Neural progenitor cell (in vitro differentiated cells): ENCODE results near the gene SLC44A1. TPM values are rescaled to one million over a fixed set of nuclear protein-coding genes. Genes with fewer than 3 reads are reported as not detected.
A peak's percentile ranks its signal among the peaks of the same experiment; 100 is the strongest.

Experiments
- DNase-seq: peaks from one replicate; pipeline ENCODE4 v3.0.0-alpha.2; 2016; ENCODE audit warnings: low spot score
- H2AFZ ChIP-seq: fragments of 200-600 bp; sonication (generic); replicated peaks from 2 replicates; pipeline ENCODE4 v1.6.1; 2016; ENCODE audit warnings: antibody characterized with exemption
- H3F3A ChIP-seq: fragments of 200-600 bp; sonication (generic); 2 replicates; pipeline ENCODE4 v1.6.1; 2016; ENCODE audit warnings: antibody characterized with exemption, low read depth
- H3K27ac ChIP-seq: fragments of 200-600 bp; sonication (generic); 2 replicates; pipeline ENCODE4 v1.5.1; 2016; ENCODE audit warnings: mild to moderate bottlenecking
- H3K27me3 ChIP-seq: fragments of 200-600 bp; sonication (generic); 2 replicates; pipeline ENCODE4 v1.6.1; 2016; ENCODE audit warnings: mild to moderate bottlenecking, moderate library complexity
- H3K36me3 ChIP-seq: fragments of 200-600 bp; sonication (generic); 2 replicates; pipeline ENCODE4 v1.5.1; 2016
- H3K4me1 ChIP-seq: fragments of 200-600 bp; sonication (generic); 2 replicates; pipeline ENCODE4 v1.6.1; 2016; ENCODE audit warnings: mixed run types
- H3K4me2 ChIP-seq: fragments of 200-600 bp; sonication (generic); 2 replicates; pipeline ENCODE4 v1.6.1; 2016
- H3K4me3 ChIP-seq: fragments of 200-600 bp; sonication (generic); 2 replicates; pipeline ENCODE4 v1.5.1; 2016
- H3K79me2 ChIP-seq: fragments of 200-600 bp; sonication (generic); 2 replicates; pipeline ENCODE4 v1.6.1; 2016; ENCODE audit warnings: low read depth
- H3K9ac ChIP-seq: fragments of 200-600 bp; sonication (generic); 2 replicates; pipeline ENCODE4 v1.6.1; 2016
- H3K9me3 ChIP-seq: fragments of 200-600 bp; sonication (generic); 2 replicates; pipeline ENCODE4 v1.5.1; 2016; ENCODE audit warnings: low read depth
- H4K20me1 ChIP-seq: fragments of 200-600 bp; sonication (generic); 2 replicates; pipeline ENCODE4 v1.6.1; 2016; ENCODE audit warnings: low read depth
- H3K27ac Mint-ChIP-seq: 3 replicates; pipeline ENCODE4 v1.8.0; 2021; ENCODE audit warnings: mixed read lengths
- H3K27me3 Mint-ChIP-seq: 2 replicates; pipeline ENCODE4 v1.8.0; 2022; ENCODE audit warnings: low read depth, mild to moderate bottlenecking, inconsistent platforms, moderate library complexity, mixed read lengths; ENCODE audit not compliant: insufficient read depth
- H3K36me3 Mint-ChIP-seq: 3 replicates; pipeline ENCODE4 v1.8.0; 2021; ENCODE audit warnings: mixed read lengths
- H3K4me1 Mint-ChIP-seq: 3 replicates; pipeline ENCODE4 v1.8.0; 2021; ENCODE audit warnings: mixed read lengths
- H3K4me3 Mint-ChIP-seq: 3 replicates; pipeline ENCODE4 v1.8.0; 2021; ENCODE audit warnings: mild to moderate bottlenecking, moderate library complexity, mixed read lengths
- H3K9me3 Mint-ChIP-seq: 3 replicates; pipeline ENCODE4 v1.8.0; 2020; ENCODE audit warnings: mixed read lengths
- EZH2 ChIP-seq: fragments of 200-600 bp; sonication (generic); IDR thresholded peaks from 2 replicates; pipeline ENCODE4 v1.6.1; 2017; ENCODE audit warnings: antibody characterized with exemption, mild to moderate bottlenecking, moderate library complexity
- EZH2phosphoT487 ChIP-seq: fragments of 200-600 bp; sonication (generic); IDR thresholded peaks from 2 replicates; pipeline ENCODE4 v1.6.1; 2017; ENCODE audit warnings: antibody characterized with exemption
- total RNA-seq: library from RNA; depleted of rRNA; stranded (reverse); fragments of >200 nt; gene quantifications from 2 replicates; pipeline ENCODE4 v1.2.3, GENCODE V29; 2015; ENCODE audit warnings: low replicate concordance
- TF ChIP-seq, protein P1 (sequence below): fragments of 200-600 bp; sonication (generic); IDR thresholded peaks from 2 replicates; pipeline ENCODE4 v1.5.1; 2017; ENCODE audit warnings: antibody characterized with exemption, mild to moderate bottlenecking

SLC44A1 gene
- total RNA-seq, 1 donor from 2014 or later, result 41.4 TPM

DNA sequence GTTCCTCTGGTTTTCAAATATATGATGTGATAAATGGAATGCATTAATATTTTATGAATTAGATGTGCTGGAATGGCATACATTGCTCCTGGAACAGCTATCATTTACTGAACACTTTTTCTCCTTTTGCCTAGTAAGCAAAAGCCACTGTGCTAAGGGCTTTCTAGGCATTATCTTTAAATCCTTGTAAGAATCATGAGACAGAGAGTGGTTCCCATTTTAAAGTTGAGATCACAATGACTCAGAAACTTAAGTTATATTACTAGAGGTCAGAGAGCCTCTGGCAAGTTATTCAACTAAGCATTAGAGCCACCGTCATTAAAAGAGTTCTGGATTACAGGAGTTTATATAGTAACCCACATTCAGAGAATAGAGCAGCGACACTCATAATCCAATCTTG, 176.7 kb downstream of the SLC44A1 start:
- no peak overlapping the region for H3K9ac ChIP-seq
- Mint-ChIP-seq H3K4me3 (no peak overlapping the region), H3K27ac (no peak overlapping the region), H3K9me3 (no peaks in the 10 kb centered on the region), H3K36me3 (no peaks in the 10 kb centered on the region), H3K4me1 (no peaks in the 10 kb centered on the region), H3K27me3 (no peaks in the 10 kb centered on the region)
- H2AFZ ChIP-seq, result no peak overlapping the region
- H3K79me2 ChIP-seq, result no peaks in the 10 kb centered on the region
- no peak overlapping the region for H3K4me3 ChIP-seq
- TF ChIP-seq EZH2phosphoT487, result no peak
- no peak for TF ChIP-seq EZH2
- TF ChIP-seq, protein P1, sequence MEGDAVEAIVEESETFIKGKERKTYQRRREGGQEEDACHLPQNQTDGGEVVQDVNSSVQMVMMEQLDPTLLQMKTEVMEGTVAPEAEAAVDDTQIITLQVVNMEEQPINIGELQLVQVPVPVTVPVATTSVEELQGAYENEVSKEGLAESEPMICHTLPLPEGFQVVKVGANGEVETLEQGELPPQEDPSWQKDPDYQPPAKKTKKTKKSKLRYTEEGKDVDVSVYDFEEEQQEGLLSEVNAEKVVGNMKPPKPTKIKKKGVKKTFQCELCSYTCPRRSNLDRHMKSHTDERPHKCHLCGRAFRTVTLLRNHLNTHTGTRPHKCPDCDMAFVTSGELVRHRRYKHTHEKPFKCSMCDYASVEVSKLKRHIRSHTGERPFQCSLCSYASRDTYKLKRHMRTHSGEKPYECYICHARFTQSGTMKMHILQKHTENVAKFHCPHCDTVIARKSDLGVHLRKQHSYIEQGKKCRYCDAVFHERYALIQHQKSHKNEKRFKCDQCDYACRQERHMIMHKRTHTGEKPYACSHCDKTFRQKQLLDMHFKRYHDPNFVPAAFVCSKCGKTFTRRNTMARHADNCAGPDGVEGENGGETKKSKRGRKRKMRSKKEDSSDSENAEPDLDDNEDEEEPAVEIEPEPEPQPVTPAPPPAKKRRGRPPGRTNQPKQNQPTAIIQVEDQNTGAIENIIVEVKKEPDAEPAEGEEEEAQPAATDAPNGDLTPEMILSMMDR, result no peak
- no peaks in the 10 kb centered on the region for H3K9me3 ChIP-seq
- no peaks in the 10 kb centered on the region for H3K27me3 ChIP-seq
- no peaks in the 10 kb centered on the region for H3F3A ChIP-seq
- no peaks in the 10 kb centered on the region for H3K4me1 ChIP-seq
- H3K27ac ChIP-seq, result no peak overlapping the region
- no peak overlapping the region for H3K4me2 ChIP-seq
- H3K36me3 ChIP-seq, result no peaks in the 10 kb centered on the region
- DNase-seq, result no peak
- H4K20me1 ChIP-seq, result no peaks in the 10 kb centered on the region

DNA sequence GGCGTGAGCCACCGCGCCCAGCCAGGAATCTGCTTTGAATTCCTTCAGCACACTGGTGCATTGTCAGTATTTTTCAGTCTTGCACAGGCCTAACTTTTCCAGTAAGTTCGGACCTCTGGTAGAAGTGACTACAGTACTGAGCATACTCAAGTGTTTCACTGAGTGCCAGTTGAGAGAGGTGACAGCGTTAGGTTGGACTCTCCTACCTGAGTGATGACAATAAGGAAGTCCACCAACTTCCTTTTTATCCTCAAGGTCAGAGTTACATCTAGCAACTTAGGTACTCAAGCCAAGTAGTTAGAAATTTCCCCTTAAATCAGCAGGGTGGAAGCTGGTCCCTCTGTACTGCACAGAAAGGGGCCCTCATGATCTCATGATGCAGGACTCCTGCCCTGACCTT, 177.4 kb downstream of the SLC44A1 start:
- no peak overlapping the region for H3K27ac ChIP-seq
- no peaks in the 10 kb centered on the region for H3K36me3 Mint-ChIP-seq
- no peak overlapping the region for H3K4me3 Mint-ChIP-seq
- H3K4me2 ChIP-seq, result no peak overlapping the region
- no peak for TF ChIP-seq EZH2
- H3K4me1 ChIP-seq, result no peaks in the 10 kb centered on the region
- no peak overlapping the region for H3K9ac ChIP-seq
- no peaks in the 10 kb centered on the region for H3K4me1 Mint-ChIP-seq
- H3K79me2 ChIP-seq, result no peaks in the 10 kb centered on the region
- no peaks in the 10 kb centered on the region for H3K27me3 ChIP-seq
- H3K27ac Mint-ChIP-seq, result no peak overlapping the region
- no peaks in the 10 kb centered on the region for H3K9me3 Mint-ChIP-seq
- H3F3A ChIP-seq, result no peaks in the 10 kb centered on the region
- H3K27me3 Mint-ChIP-seq, result no peaks in the 10 kb centered on the region
- no peaks in the 10 kb centered on the region for H3K9me3 ChIP-seq
- no peak overlapping the region for H3K4me3 ChIP-seq
- no peaks in the 10 kb centered on the region for H4K20me1 ChIP-seq
- DNase-seq, result no peak
- H2AFZ ChIP-seq, result no peak overlapping the region
- H3K36me3 ChIP-seq, result no peaks in the 10 kb centered on the region

DNA sequence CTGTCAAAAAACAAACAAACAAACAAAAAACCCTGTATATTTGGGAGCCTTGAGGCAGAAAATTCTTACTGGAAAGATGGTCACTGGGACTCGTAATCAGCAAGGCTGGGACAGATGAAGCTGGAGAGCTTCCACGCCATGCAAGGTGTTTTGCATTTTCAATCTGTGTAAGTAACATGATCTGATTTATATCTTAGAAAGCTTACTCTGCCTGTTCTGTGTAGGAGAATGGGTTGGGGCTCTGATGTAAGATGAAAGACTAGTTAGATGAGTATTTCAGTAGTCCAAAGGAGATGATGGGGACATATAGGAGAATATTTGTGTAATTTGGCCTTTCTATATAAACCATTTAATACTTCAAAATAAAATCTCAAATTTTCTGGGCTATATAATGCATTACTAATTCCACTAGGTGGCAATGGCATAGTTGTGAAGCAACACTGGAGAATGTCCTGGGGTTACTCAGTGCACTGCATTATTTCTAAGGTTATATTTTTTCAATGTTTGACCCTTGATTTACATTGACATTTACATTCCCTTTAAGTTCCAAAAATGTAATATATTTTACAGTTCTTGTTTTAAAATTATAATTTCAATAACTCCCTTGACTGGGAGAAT, 181.5 kb downstream of the SLC44A1 start:
- Histone ChIP-seq H4K20me1 (no peaks in the 10 kb centered on the region), H3K36me3 (no peaks in the 10 kb centered on the region), H3K4me1 (no peaks in the 10 kb centered on the region), H3K27me3 (no peaks in the 10 kb centered on the region), H3K27ac (no peak overlapping the region), H3K4me3 (no peak overlapping the region), H3K9ac (no peak overlapping the region), H2AFZ (no peak overlapping the region), H3F3A (no peaks in the 10 kb centered on the region), H3K79me2 (no peaks in the 10 kb centered on the region), H3K9me3 (no peaks in the 10 kb centered on the region), H3K4me2 (no peak overlapping the region)
- TF ChIP-seq, protein P1, result peak; percentile 45
- TF ChIP-seq EZH2, result no peak
- Mint-ChIP-seq H3K4me3 (no peak overlapping the region), H3K9me3 (no peaks in the 10 kb centered on the region), H3K27ac (no peak overlapping the region), H3K36me3 (no peaks in the 10 kb centered on the region), H3K4me1 (no peaks in the 10 kb centered on the region), H3K27me3 (peaks cover 2% of the 10 kb centered on the region)
- DNase-seq, result no peak

DNA sequence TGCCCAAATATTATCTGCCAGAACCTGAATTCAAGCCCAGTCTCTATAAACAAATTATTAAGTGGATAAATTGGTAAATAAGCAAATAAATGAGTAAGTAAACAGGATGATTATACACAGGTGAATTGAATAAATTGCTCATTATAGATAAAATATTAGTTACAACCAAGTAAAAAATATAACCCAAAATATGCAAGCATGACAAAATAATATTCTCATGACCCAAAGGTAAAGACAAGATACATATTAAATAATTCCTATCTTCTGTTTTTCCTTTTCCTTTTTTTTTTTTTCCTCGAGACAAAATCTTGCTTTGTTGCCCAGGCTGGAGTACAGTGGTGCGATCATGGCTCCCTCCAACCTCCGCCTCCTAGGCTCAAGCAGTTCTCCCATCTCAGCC, 182.2 kb downstream of the SLC44A1 start:
- H3K4me3 Mint-ChIP-seq, result no peak overlapping the region
- no peaks in the 10 kb centered on the region for H3K36me3 Mint-ChIP-seq
- H3K4me1 Mint-ChIP-seq, result no peaks in the 10 kb centered on the region

More for the DNA sequence above, 182.2 kb downstream of the SLC44A1 start:
- H4K20me1 ChIP-seq, result no peaks in the 10 kb centered on the region
- Mint-ChIP-seq H3K9me3 (no peaks in the 10 kb centered on the region), H3K27ac (no peak overlapping the region), H3K27me3 (peaks cover 2% of the 10 kb centered on the region)
- H3K9me3 ChIP-seq, result no peaks in the 10 kb centered on the region
- no peak overlapping the region for H3K9ac ChIP-seq
- no peaks in the 10 kb centered on the region for H3K36me3 ChIP-seq
- DNase-seq, result no peak
- H3F3A ChIP-seq, result no peaks in the 10 kb centered on the region
- no peaks in the 10 kb centered on the region for H3K4me1 ChIP-seq
- no peak overlapping the region for H3K27ac ChIP-seq
- no peak overlapping the region for H3K4me3 ChIP-seq
- H3K4me2 ChIP-seq, result no peak overlapping the region
- TF ChIP-seq EZH2phosphoT487 (no peak), EZH2 (no peak)
- TF ChIP-seq, protein P1, result no peak
- H3K79me2 ChIP-seq, result no peaks in the 10 kb centered on the region
- H2AFZ ChIP-seq, result no peak overlapping the region
- H3K27me3 ChIP-seq, result no peaks in the 10 kb centered on the region
